WTC11 (cell line): ENCODE measurements around the gene POLR2L. TPM values are rescaled to one million over a fixed set of nuclear protein-coding genes. Genes with fewer than 3 reads are reported as not detected.
A peak's percentile ranks its signal among the peaks of the same experiment; 100 is the strongest.

ENCODE experiments used
- ATAC-seq: fragments of 200-7000 bp; cut with Tn5 transposase; 2 replicates; pipeline ENCODE4 v1.10.0; 2021; ENCODE audit warnings: mild to moderate bottlenecking, moderate library complexity
- CTCF ChIA-PET: fragments of 300-600 bp; sonication (Branson Sonifier 250); formaldehyde crosslinking; loops from one replicate; lab custom pipeline; 2021; ENCODE audit warnings: antibody characterized with exemption; lab: Charles Lee
- POLR2A ChIA-PET: fragments of 350-600 bp; sonication (Branson Sonifier 250); formaldehyde crosslinking; loops from one replicate; lab custom pipeline; 2021; ENCODE audit warnings: antibody characterized with exemption; lab: Charles Lee
- DNase-seq: peaks from one replicate; pipeline ENCODE4 v3.0.0; 2021; ENCODE audit warnings: low spot score
- H3K27ac Mint-ChIP-seq: 2 replicates; pipeline ENCODE4 v1.8.0; 2021; ENCODE audit warnings: mixed read lengths
- H3K27me3 Mint-ChIP-seq: 2 replicates; pipeline ENCODE4 v1.8.0; 2021; ENCODE audit warnings: low read depth, mild to moderate bottlenecking, moderate library complexity, mixed read lengths
- H3K36me3 Mint-ChIP-seq: 2 replicates; pipeline ENCODE4 v1.8.0; 2021; ENCODE audit warnings: mixed read lengths
- H3K4me1 Mint-ChIP-seq: 2 replicates; pipeline ENCODE4 v1.8.0; 2022; ENCODE audit warnings: mixed read lengths
- H3K4me3 Mint-ChIP-seq: 2 replicates; pipeline ENCODE4 v1.8.0; 2021; ENCODE audit warnings: mild to moderate bottlenecking, moderate library complexity, mixed read lengths
- H3K9me3 Mint-ChIP-seq: 2 replicates; pipeline ENCODE4 v1.8.0; 2021; ENCODE audit warnings: mixed read lengths
- CTCF ChIP-seq: fragments of 200-600 bp; IDR thresholded peaks from 2 replicates; pipeline ENCODE4 v1.8.0; 2022; ENCODE audit warnings: antibody characterized with exemption
- ELF4 ChIP-seq: sonication (generic); formaldehyde crosslinking; IDR thresholded peaks from 2 replicates; pipeline ENCODE4 v1.8.1; 2022; ENCODE audit warnings: low read depth, mild to moderate bottlenecking, moderate library complexity, missing genetic modification reagents
- ESRRA ChIP-seq: sonication (generic); formaldehyde crosslinking; IDR thresholded peaks from 2 replicates; pipeline ENCODE4 v1.8.1; 2022; ENCODE audit warnings: mild to moderate bottlenecking, missing genetic modification reagents, borderline replicate concordance
- FOXJ3 ChIP-seq: sonication (generic); formaldehyde crosslinking; IDR thresholded peaks from 2 replicates; pipeline ENCODE4 v1.9.0; 2021; ENCODE audit warnings: missing genetic modification reagents, mild to moderate bottlenecking, borderline replicate concordance
- FOXK1 ChIP-seq: sonication (generic); formaldehyde crosslinking; IDR thresholded peaks from 2 replicates; pipeline ENCODE4 v1.8.0; 2022; ENCODE audit warnings: mild to moderate bottlenecking, moderate library complexity, missing genetic modification reagents
- IRF2 ChIP-seq: sonication (generic); formaldehyde crosslinking; IDR thresholded peaks from 2 replicates; pipeline ENCODE4 v1.8.0; 2022; ENCODE audit warnings: low read depth, missing genetic modification reagents, borderline replicate concordance
- PREB ChIP-seq: sonication (generic); formaldehyde crosslinking; IDR thresholded peaks from 2 replicates; pipeline ENCODE4 v1.8.1; 2022; ENCODE audit warnings: mild to moderate bottlenecking, missing genetic modification reagents, moderate library complexity, borderline replicate concordance
- RELA ChIP-seq: sonication (generic); formaldehyde crosslinking; IDR thresholded peaks from 2 replicates; pipeline ENCODE4 v1.8.1; 2022; ENCODE audit warnings: missing genetic modification reagents, mild to moderate bottlenecking, borderline replicate concordance
- TCF7 ChIP-seq: sonication (generic); formaldehyde crosslinking; IDR thresholded peaks from 2 replicates; pipeline ENCODE4 v1.8.0; 2022; ENCODE audit warnings: mild to moderate bottlenecking, low read depth, missing genetic modification reagents, moderate library complexity
- ZNF263 ChIP-seq: sonication (generic); formaldehyde crosslinking; IDR thresholded peaks from 2 replicates; pipeline ENCODE4 v1.8.1; 2022; ENCODE audit warnings: low read depth, mild to moderate bottlenecking, moderate library complexity, missing genetic modification reagents
- total RNA-seq: library from RNA; stranded (reverse); gene quantifications from 3 replicates; pipeline ENCODE4 v1.2.3, GENCODE V29; 2021
- TF ChIP-seq, protein P1 (sequence below): sonication (generic); formaldehyde crosslinking; IDR thresholded peaks from 2 replicates; pipeline ENCODE4 v1.8.0; 2022; ENCODE audit warnings: missing genetic modification reagents
- TF ChIP-seq, protein P2 (sequence below): sonication (generic); formaldehyde crosslinking; IDR thresholded peaks from 2 replicates; pipeline ENCODE4 v1.8.1; 2023; ENCODE audit warnings: mild to moderate bottlenecking, missing genetic modification reagents

The POLR2L gene
- total RNA-seq, 1 experiment from 2014 or later: 152 TPM

DNA sequence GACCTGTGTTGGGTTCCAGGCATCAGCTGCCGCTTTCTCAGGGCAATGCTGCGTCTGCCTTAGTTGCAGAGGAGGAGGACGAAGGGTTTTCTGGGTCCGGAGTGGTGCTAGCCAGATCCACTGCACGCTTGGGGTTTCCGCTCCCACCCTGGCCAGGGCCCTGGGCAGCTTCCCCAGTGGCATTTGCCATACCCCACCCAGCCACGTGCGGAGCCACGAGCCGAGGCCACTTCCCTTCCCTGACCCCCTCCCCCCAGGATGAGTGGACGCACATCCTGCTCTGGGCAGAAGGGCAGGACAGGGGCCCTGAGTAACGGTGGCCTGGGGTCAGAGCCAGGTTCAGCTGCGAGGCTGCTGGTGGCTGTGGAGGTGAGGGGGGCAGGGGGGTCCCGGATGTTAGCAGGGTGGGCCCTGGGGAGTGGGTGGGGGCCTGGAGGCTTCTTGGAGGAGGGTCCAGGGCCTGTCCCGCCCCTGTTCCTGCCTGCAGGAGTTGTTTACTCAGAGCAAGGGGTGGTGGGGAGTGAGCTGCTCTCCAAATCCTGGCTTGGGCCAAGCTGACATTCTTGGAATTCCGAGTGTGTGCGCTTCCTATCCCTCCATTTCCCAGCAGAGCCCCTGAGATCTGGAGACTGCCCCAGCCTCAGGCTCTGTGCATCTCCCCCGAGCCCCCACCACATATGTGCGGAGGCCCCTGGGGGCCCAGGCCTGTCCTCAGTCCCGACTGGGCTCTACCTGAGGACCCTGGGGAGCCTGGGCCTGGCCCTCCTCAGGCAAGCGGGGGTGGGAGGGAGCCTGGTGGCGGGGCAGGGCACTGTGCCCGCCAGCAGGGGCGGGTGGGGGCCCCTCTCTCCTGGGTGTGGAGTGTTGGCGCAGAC lies 1.7 kb upstream of the POLR2L start (continued):
- no peak for TF ChIP-seq IRF2
- TF ChIP-seq ESRRA: no peak
- TF ChIP-seq, protein P1, sequence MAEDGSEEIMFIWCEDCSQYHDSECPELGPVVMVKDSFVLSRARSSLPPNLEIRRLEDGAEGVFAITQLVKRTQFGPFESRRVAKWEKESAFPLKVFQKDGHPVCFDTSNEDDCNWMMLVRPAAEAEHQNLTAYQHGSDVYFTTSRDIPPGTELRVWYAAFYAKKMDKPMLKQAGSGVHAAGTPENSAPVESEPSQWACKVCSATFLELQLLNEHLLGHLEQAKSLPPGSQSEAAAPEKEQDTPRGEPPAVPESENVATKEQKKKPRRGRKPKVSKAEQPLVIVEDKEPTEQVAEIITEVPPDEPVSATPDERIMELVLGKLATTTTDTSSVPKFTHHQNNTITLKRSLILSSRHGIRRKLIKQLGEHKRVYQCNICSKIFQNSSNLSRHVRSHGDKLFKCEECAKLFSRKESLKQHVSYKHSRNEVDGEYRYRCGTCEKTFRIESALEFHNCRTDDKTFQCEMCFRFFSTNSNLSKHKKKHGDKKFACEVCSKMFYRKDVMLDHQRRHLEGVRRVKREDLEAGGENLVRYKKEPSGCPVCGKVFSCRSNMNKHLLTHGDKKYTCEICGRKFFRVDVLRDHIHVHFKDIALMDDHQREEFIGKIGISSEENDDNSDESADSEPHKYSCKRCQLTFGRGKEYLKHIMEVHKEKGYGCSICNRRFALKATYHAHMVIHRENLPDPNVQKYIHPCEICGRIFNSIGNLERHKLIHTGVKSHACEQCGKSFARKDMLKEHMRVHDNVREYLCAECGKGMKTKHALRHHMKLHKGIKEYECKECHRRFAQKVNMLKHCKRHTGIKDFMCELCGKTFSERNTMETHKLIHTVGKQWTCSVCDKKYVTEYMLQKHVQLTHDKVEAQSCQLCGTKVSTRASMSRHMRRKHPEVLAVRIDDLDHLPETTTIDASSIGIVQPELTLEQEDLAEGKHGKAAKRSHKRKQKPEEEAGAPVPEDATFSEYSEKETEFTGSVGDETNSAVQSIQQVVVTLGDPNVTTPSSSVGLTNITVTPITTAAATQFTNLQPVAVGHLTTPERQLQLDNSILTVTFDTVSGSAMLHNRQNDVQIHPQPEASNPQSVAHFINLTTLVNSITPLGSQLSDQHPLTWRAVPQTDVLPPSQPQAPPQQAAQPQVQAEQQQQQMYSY (CRISPR knock-in tag): no peak
- TF ChIP-seq TCF7 (CRISPR knock-in tag): no peak
- no peak for TF ChIP-seq ZNF263
- peak; percentile 11; the same call in 1 of the 2 replicates for TF ChIP-seq RELA (CRISPR knock-in tag)
- peak; percentile 92 for TF ChIP-seq FOXK1
- no peak for TF ChIP-seq PREB (CRISPR knock-in tag)
- no peak for TF ChIP-seq FOXJ3 (CRISPR knock-in tag)
- TF ChIP-seq, protein P2, sequence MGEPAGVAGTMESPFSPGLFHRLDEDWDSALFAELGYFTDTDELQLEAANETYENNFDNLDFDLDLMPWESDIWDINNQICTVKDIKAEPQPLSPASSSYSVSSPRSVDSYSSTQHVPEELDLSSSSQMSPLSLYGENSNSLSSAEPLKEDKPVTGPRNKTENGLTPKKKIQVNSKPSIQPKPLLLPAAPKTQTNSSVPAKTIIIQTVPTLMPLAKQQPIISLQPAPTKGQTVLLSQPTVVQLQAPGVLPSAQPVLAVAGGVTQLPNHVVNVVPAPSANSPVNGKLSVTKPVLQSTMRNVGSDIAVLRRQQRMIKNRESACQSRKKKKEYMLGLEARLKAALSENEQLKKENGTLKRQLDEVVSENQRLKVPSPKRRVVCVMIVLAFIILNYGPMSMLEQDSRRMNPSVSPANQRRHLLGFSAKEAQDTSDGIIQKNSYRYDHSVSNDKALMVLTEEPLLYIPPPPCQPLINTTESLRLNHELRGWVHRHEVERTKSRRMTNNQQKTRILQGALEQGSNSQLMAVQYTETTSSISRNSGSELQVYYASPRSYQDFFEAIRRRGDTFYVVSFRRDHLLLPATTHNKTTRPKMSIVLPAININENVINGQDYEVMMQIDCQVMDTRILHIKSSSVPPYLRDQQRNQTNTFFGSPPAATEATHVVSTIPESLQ (CRISPR knock-in tag): no peak

- Mint-ChIP-seq H3K4me3 (peak overlapping the region; percentile 75), H3K9me3 (no peaks in the 10 kb centered on the region), H3K4me1 (peaks cover 23% of the 10 kb centered on the region), H3K36me3 (peaks cover 13% of the 10 kb centered on the region), H3K27ac (no peak overlapping the region), H3K27me3 (no peaks in the 10 kb centered on the region)
- ChIA-PET POLR2A (interaction anchor here (0.7 to 2.9 kb wide), 12 partner anchors 9 to 101 kb away, joined by 3 to 35 read pairs (median 6); partner anchors contain the start of genes CD151, CRACR2B and PNPLA2), CTCF (interaction anchor here (0.6 to 5.9 kb wide), 7 partner anchors 9 to 116 kb away, joined by 3 to 82 read pairs (median 7); partner anchors contain the start of genes CD151 and CRACR2B)
- DNase-seq: no peak
- TF ChIP-seq CTCF (0 out of 2 replicates have a peak, but pooled peaks have one; percentile 3), ELF4 (CRISPR knock-in tag) (no peak)
- ATAC-seq: no peak
Measured at GRCh38 chr11:843086-843734, 881 bp upstream of the POLR2L start.
